ENCODE results near the gene WASHC2A.
"Not testable (repeated sequence)": the region's sequence is repeated elsewhere in the genome, so short reads cannot be mapped to it uniquely, and the experiment has no call there.

- not testable (repeated sequence) for TF ChIP-seq CTCF (optimal IDR thresholded peaks at IDR 0.05 in 1 of 3, IDR thresholded peaks at IDR 0.05 in 1 of 3, conservative IDR thresholded peaks at IDR 0.05 in 1 of 3; ENCODE audit: extremely low read depth in 1 of 3, insufficient read depth in 2 of 3, low read length in 3 of 3); EZH2 (IDR thresholded peaks at IDR 0.05; ENCODE audit: low read length)
Measured at GRCh38 chr10:50061548-50061947, 6.2 kb upstream of the WASHC2A start.

Data from keratinocyte (primary cell).